Lung (tissue), 12 donors: Measurements from ENCODE around the gene ATXN10. TPM values are rescaled to one million over a fixed set of nuclear protein-coding genes. Genes with fewer than 3 reads are reported as not detected.

Experiments used
- ATAC-seq: fragments of 200-7000 bp; cut with Tn5 transposase; one replicate; pipeline ENCODE4 v1.9.1; 2020; ENCODE audit warnings: moderate number of reproducible peaks; ENCODE audit not compliant: insufficient read depth, low FRiP score
- DNase-seq, 3 donors: peaks; one replicate each; pipeline ENCODE4 v3.0.0-alpha.2; 2013 to 2017
- H3K27ac ChIP-seq, 2 donors: one replicate each; pipeline ENCODE4 v1.5.1; 2013; ENCODE audit warnings: mild to moderate bottlenecking in 2 of 2, moderate library complexity in 2 of 2, control low read depth in 1 of 2, inconsistent platforms in 1 of 2, low read depth in 1 of 2, low read length in 1 of 2
- H3K27me3 ChIP-seq, 3 donors: one replicate each; pipeline ENCODE4 v1.5.1; 2013; ENCODE audit warnings: low read length in 2 of 3; ENCODE audit not compliant: control insufficient read depth in 3 of 3, insufficient read depth in 3 of 3
- H3K36me3 ChIP-seq, 4 donors: one replicate each; pipeline ENCODE4 v1.5.1; 2013; ENCODE audit warnings: low read length in 4 of 4, mild to moderate bottlenecking in 1 of 4, moderate library complexity in 1 of 4; ENCODE audit not compliant: control insufficient read depth in 4 of 4, insufficient read depth in 4 of 4
- H3K4me1 ChIP-seq, 5 donors: one replicate each; pipeline ENCODE4 v1.5.1; 2013; ENCODE audit warnings: low read length in 5 of 5, mild to moderate bottlenecking in 2 of 5, moderate library complexity in 1 of 5; ENCODE audit not compliant: control insufficient read depth in 5 of 5, insufficient read depth in 5 of 5
- H3K4me3 ChIP-seq: one replicate; pipeline ENCODE4 v1.5.1; 2013; ENCODE audit warnings: mild to moderate bottlenecking, control low read depth, moderate library complexity
- H3K9ac ChIP-seq, 2 donors: one replicate each; pipeline ENCODE4 v1.5.1; 2013; ENCODE audit warnings: low read length in 2 of 2, control low read depth in 1 of 2; ENCODE audit not compliant: insufficient read depth in 1 of 2
- H3K9me3 ChIP-seq, 4 donors: one replicate each; pipeline ENCODE4 v1.5.1; 2013; ENCODE audit warnings: low read length in 3 of 4, mild to moderate bottlenecking in 1 of 4, moderate library complexity in 1 of 4; ENCODE audit not compliant: control insufficient read depth in 4 of 4, insufficient read depth in 3 of 4
- WGBS, 2 donors: extraction: QIAGEN DNeasy Blood & Tissue Kit; methylation state at CpG; one replicate each; pipeline ENCODE4 v1.1.7; 2013; 5-methylcytosine and 5-hydroxymethylcytosine counted together
- polyA plus RNA-seq, 2 donors: library from polyadenylated mRNA; stranded (reverse); fragments of 200-250 nt; gene quantifications; one replicate each; pipeline ENCODE4 v1.2.1, GENCODE V29; 2013
- total RNA-seq, 2 donors: library from RNA; depleted of rRNA in 1 of 2; stranded (reverse); fragments of >200 nt in 1 of 2; gene quantifications; one replicate each; pipeline ENCODE4 v1.2.1, GENCODE V29; 2014 to 2021
- TF ChIP-seq, protein P1 (sequence below): IDR thresholded peaks from 2 replicates; pipeline ENCODE4 v1.5.1; 2012; ENCODE audit warnings: mild to moderate bottlenecking; ENCODE audit errors: control extremely low read depth, extremely low read depth
- donor health status: control.
- donor health status: control.
- donor health status: Bipolar disorder and iron deficiency.
- donor health status: healthy.
- donor health status: DM: yes; HTN: yes; CAD: no.

Gene ATXN10
- total and polyA plus RNA-seq, 4 donors, result 41.9 to 164 (median 92.2) TPM

DNA sequence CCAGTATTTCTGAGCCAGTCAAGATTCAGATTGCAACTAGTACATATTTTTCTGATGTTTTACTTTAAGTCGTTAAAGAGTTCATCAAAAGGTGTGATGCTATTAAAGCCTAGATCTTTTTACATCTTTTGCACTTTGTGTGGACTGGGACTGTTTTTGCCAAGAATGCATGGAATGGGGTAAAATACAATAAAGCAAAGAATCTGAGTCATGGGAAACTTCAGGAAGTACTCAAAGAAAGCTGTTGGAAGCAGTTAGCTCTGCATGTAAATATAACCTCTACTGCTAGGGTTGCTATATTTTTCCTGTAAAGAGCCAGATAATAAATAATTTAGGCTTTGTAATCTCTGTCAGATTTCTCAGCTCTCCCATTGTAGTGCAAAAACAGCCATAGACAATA lies 20.9 kb downstream of the ATXN10 start:
- 55 to 76% methylated on average over 1 of the region's 1 CpG for WGBS, 2 donors
- peaks cover 9 to 37% (median 15%) of the 10 kb centered on the region in 4 donors for H3K36me3 ChIP-seq

DNA sequence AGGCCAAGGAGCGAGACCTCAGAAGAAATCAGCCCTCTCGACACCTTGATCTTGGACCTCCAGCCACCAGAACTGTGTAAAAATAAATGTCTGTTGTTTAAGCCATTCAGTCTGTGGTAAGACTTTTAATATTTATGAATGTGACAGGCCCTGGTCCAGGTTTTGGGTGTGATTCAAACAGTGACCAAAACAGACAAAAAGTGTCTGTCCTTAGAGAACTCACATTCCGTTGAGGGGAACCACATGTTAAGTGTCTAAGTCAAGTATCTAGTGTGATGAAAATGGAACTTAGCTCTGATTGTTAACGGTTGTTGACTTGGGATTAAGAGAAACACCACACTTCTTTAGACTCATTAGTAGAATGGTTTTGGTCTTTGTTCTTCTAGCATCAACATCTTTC lies 22.2 kb downstream of the ATXN10 start:
- TF ChIP-seq, protein P1, sequence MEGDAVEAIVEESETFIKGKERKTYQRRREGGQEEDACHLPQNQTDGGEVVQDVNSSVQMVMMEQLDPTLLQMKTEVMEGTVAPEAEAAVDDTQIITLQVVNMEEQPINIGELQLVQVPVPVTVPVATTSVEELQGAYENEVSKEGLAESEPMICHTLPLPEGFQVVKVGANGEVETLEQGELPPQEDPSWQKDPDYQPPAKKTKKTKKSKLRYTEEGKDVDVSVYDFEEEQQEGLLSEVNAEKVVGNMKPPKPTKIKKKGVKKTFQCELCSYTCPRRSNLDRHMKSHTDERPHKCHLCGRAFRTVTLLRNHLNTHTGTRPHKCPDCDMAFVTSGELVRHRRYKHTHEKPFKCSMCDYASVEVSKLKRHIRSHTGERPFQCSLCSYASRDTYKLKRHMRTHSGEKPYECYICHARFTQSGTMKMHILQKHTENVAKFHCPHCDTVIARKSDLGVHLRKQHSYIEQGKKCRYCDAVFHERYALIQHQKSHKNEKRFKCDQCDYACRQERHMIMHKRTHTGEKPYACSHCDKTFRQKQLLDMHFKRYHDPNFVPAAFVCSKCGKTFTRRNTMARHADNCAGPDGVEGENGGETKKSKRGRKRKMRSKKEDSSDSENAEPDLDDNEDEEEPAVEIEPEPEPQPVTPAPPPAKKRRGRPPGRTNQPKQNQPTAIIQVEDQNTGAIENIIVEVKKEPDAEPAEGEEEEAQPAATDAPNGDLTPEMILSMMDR, result no peak
- DNase-seq (no peak), ATAC-seq (no peak)
- Histone ChIP-seq H3K36me3 (peaks cover 9 to 47% (median 15%) of the 10 kb centered on the region in 4 donors), H3K27me3 (no peaks in the 10 kb centered on the region), H3K9me3 (no peaks in the 10 kb centered on the region), H3K4me1 (peaks cover 0 to 4% (median 1%) of the 10 kb centered on the region in 5 donors), H3K4me3 (no peak overlapping the region), H3K27ac (no peak overlapping the region), H3K9ac (no peak overlapping the region)
- WGBS, 2 donors, result 85 to 92% methylated on average over 4 of the region's 4 CpGs

More for the DNA sequence above, 20.9 kb downstream of the ATXN10 start:
- DNase-seq (peak in 2 of 3 donors; percentile 19 to 44), ATAC-seq (no peak)
- no peaks in the 10 kb centered on the region for H3K27me3 ChIP-seq
- H3K27ac ChIP-seq, result no peak overlapping the region
- H3K4me3 ChIP-seq, result no peak overlapping the region
- H3K4me1 ChIP-seq, result peaks cover 0 to 9% (median 3%) of the 10 kb centered on the region in 5 donors
- H3K9ac ChIP-seq, result no peak overlapping the region
- TF ChIP-seq, protein P1, result no peak
- no peaks in the 10 kb centered on the region for H3K9me3 ChIP-seq

DNA sequence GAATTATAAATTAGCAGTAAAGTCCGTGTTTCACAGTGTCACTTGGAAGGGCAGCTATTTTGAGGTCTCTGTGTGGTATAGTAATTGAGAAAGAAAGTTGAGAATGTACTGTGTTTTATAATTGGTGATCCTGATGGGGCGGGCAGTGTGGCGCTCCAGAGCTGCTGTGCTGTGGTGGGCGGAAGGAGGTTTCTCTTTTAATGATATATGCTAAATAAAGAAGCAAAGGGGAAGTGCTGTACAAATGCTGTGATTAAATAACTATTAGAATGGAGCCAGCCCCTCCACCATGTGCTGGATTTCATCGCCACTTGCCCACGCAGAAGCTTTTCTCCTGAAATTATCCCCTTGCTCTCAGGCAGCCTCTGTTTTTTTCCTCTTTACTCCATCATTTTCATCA lies 24.6 kb downstream of the ATXN10 start:
- H3K36me3 ChIP-seq, result peaks cover 10 to 49% (median 19%) of the 10 kb centered on the region in 4 donors
- no peak for DNase-seq
- no peaks in the 10 kb centered on the region for H3K4me1 ChIP-seq
- no peaks in the 10 kb centered on the region for H3K9me3 ChIP-seq
- H3K27me3 ChIP-seq, result no peaks in the 10 kb centered on the region
- TF ChIP-seq, protein P1, result no peak
- H3K9ac ChIP-seq, result no peak overlapping the region
- 78 to 85% methylated on average over 6 of the region's 6 CpGs for WGBS, 2 donors
- H3K27ac ChIP-seq, result no peak overlapping the region
- ATAC-seq, result no peak
- no peak overlapping the region for H3K4me3 ChIP-seq

DNA sequence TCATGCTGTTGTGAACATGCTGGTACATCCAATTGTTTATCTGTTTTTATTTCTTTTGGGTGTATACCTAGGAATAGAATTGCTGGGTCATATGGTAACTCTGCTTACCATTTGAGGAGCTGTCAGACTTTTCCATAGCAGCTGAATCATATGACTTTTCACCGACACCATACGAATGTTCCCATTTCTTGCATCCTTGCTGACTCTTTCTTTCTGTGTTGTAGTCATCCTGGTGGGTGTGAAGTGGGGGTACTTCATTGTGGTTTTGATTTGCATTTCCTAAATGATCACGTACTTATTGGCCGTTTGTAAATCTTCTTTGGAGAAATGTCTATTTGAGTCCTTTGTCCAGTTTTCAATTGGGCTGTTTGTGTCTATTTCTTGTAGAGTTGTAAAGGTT lies 26.5 kb downstream of the ATXN10 start:
- no peaks in the 10 kb centered on the region for H3K9me3 ChIP-seq
- TF ChIP-seq, protein P1, result no peak
- WGBS, 2 donors, result 86 to 90% methylated on average over 4 of the region's 4 CpGs
- no peak for ATAC-seq
- no peaks in the 10 kb centered on the region for H3K4me1 ChIP-seq
- H3K9ac ChIP-seq, result no peak overlapping the region
- H3K27ac ChIP-seq, result no peak overlapping the region
- no peak for DNase-seq
- H3K36me3 ChIP-seq, result peaks cover 10 to 40% (median 24%) of the 10 kb centered on the region in 4 donors
- no peaks in the 10 kb centered on the region for H3K27me3 ChIP-seq
- no peak overlapping the region for H3K4me3 ChIP-seq
